ENCODE measurements around the gene GJB4.
"Not testable (repeated sequence)": the region's sequence is repeated elsewhere in the genome, so short reads cannot be mapped to it uniquely, and the experiment has no call there.

The GJB4 gene

GRCh38 chr1:34746785-34747637, 12.5 kb upstream of the GJB4 start:
- no peak for FAIRE-seq

- no peak for FAIRE-seq
Observed at GRCh38 chr1:34747638-34747941, 11.9 kb upstream of the GJB4 start.

- FAIRE-seq, result no peak
Observed at GRCh38 chr1:34749992-34750391, 9.5 kb upstream of the GJB4 start.

DNA sequence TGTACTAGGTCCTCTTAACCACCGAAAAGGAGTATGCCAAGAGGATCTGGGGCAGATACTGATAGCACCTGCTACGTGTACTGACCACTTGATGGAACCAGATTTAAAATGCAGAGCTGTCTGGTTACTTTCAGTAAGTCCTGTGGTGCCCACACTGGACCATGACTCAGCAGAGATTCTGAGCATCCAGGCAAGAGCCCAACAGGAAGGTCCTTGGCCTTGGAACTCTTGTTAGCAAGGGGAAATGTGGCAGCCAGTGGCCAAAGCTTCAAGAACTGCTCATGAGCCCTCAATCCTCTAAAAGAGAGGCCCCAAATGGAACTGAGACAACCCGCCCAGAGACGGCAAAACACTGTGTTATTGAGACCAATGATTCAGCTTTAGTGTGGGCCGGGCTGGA, 8.9 kb upstream of the GJB4 start:
- FAIRE-seq, result no peak

- FAIRE-seq, result no peak
Observed at GRCh38 chr1:34753163-34753562, 6.4 kb upstream of the GJB4 start.

DNA sequence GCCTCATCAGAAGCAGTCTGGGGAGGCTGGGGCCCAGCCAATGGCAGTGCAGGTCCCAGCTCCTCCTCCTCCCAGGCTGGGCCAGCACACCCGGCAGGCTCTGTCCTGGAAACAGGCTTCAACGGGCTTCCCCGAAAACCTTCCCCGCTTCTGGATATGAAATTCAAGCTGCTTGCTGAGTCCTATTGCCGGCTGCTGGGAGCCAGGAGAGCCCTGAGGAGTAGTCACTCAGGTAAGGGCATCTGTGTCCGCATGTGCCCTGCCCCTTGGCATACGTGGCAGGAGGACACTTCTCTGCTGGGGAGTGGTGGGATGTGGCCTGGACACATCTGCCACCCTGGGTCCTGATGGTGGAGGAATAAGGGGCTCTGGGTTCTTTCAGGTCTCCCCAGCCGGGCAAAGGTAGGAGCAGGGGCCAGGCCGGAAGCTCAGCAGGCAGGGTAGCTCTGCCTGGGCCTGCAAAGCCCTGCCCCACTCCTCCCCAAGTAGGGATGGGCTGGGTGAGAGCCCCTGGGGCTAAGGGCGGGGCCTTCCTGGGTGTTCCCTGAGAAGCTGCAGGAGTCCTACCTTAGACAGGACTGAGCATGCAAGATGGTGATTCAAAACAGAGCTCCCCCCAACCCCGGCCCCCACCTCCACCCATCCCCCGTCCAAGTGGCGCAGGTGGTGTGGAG, 4.4 kb upstream of the GJB4 start, which contains the start of gene GJB5:
Gene GJB5, plus strand, starts transcription at position 84 of the 674 bp plus-strand sequence. CDS start 2,284 bp downstream, outside the sequence.
- no peak for FAIRE-seq

GRCh38 chr1:34755961-34756360, 3.6 kb upstream of the GJB4 start:
- FAIRE-seq, result no peak

DNA sequence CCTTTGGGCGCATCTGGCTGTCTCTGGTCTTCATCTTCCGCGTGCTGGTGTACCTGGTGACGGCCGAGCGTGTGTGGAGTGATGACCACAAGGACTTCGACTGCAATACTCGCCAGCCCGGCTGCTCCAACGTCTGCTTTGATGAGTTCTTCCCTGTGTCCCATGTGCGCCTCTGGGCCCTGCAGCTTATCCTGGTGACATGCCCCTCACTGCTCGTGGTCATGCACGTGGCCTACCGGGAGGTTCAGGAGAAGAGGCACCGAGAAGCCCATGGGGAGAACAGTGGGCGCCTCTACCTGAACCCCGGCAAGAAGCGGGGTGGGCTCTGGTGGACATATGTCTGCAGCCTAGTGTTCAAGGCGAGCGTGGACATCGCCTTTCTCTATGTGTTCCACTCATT, 2.2 kb upstream of the GJB4 start:
- no peak for FAIRE-seq

DNA sequence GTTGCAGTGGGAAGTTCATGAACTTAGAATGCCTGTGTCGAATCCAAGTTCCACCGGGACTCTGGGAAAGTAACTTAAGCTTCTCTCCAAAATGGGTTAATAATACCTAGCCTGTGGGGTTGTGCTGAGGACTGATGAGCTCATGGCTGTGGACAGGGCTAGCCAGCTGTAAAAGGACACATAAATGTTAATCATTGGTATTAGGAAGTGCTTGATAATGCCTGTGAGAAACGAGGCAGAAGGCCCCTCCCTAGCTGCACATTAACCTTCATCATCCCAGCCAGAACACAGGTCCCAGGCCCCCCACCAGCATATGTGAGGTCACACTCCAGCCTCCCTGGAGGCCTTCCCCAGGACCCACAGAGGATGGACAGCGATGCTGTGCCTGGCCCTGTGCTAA, 789 bp upstream of the GJB4 start:
- FAIRE-seq, result no peak

GRCh38 chr1:34761176-34761761, 1.7 kb downstream of the GJB4 start:
- no peak for FAIRE-seq

DNA sequence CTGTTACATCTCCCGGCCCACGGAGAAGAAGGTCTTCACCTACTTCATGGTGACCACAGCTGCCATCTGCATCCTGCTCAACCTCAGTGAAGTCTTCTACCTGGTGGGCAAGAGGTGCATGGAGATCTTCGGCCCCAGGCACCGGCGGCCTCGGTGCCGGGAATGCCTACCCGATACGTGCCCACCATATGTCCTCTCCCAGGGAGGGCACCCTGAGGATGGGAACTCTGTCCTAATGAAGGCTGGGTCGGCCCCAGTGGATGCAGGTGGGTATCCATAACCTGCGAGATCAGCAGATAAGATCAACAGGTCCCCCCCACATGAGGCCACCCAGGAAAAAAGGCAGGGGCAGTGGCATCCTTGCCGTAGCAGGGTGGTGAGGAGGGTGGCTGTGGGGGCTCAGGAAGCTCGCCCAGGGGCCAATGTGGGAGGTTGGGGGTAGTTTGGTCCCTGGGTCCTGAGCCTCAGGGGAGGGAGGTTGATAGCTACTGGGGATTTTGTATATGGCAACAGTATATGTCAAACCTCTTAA, 2.3 kb downstream of the GJB4 start:
- no peak for FAIRE-seq

- no peak for FAIRE-seq
Observed at GRCh38 chr1:34762474-34763141, 3.1 kb downstream of the GJB4 start.

DNA sequence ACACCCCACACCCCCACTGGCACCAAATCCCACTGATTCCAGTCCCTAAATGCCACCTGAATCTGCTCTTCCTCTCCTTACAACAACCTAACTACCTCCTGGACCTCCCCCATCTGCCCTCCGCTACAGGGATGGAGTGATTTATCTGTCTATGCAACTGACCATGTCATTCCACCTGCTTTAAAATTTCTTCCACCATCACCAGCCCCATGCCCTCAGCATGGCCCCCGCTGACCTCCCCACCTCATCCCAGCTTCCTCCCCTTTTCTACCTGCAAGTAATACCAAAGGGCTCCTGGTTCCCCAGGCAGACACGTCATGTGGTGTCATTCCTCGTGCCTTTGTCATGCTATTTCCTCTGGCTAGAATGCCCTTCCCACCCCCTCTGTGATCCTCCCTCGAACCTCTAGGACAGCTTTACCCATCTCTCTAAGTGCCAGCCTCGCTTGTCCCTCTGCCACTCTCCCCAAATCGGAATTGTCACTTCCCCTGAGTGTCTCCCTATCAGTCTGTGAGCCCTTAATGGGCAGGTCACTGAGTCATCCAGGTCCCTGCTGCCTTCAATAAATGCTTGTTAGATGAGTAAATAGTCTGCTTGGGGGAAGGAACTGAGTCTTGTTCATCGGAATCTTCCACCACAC, 3.7 kb downstream of the GJB4 start:
- no peak for FAIRE-seq

DNA sequence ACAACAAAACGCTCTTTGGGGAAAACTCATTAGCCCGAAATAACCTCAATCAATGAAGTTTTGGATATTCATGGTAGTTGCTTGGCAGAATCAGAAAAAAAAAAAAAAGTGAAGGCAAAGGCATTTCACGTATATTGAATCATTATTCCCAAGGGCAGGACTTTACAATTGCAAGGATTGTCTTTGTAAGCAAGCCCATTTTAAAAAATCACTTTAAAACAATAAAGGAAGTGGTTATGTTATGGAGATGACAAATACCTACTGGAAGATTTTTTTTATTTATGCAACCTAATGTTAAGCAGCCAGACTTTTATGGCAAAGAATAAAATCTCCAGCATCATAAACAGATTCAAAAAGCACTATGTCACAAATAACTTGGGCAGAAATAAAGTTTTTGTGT, 9.3 kb downstream of the GJB4 start:
- FAIRE-seq, result no peak

DNA sequence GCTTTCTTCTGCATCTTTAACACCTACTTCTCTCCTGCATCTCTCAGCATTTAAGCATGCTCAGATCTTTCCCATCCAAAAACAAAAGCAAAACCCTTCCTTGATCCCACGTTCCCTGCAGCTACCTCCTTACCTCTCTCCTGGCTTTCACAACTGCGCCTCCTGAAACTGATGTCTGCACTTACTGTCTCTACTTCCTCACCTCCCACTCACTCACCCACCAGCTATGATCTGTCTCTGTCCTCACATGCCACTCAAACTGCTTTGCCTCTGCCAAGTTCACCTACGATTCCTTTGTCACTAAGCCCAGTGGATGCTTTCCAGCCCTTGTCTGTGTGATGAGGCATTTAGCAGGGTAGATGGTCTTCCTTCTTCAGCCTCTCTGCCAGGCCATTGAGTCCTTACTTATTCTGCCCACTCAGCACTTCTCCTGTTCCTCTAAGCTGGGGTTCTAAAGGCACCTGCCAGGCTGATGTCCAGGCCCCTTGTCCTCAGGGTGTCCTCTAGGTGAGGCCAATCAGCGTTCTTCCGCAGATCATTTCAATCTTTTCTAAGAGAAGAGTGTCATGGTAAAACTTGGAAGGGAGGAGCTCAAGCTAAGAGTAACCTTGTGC, 11.5 kb downstream of the GJB4 start:
- no peak for FAIRE-seq

GRCh38 chr1:34771573-34772371, 12.2 kb downstream of the GJB4 start:
- no peak for FAIRE-seq

GRCh38 chr1:34773114-34773513, 13.6 kb downstream of the GJB4 start:
- not testable (repeated sequence) for FAIRE-seq

DNA sequence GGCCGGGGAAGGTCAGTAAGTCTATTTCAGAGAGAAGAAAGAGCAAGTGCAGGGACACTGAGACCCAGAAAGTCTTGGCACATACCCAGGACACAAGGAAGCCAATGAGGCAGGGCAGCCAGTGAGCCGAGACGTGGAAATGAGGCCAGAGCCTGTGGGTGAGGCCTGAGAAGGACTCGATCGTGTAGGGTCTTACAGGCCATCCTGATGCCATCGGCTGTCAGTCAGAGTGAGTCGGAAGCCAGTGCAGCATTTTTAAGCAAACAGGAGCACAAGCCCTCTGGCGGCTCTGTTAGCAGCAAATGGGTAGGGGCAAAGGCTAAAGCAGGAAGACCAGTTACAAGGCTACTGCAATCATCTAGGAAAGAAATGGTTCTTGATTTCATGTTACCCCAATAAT, 15.4 kb downstream of the GJB4 start:
- no peak for FAIRE-seq

GRCh38 chr1:34776911-34777310, 17.4 kb downstream of the GJB4 start:
- FAIRE-seq, result no peak

DNA sequence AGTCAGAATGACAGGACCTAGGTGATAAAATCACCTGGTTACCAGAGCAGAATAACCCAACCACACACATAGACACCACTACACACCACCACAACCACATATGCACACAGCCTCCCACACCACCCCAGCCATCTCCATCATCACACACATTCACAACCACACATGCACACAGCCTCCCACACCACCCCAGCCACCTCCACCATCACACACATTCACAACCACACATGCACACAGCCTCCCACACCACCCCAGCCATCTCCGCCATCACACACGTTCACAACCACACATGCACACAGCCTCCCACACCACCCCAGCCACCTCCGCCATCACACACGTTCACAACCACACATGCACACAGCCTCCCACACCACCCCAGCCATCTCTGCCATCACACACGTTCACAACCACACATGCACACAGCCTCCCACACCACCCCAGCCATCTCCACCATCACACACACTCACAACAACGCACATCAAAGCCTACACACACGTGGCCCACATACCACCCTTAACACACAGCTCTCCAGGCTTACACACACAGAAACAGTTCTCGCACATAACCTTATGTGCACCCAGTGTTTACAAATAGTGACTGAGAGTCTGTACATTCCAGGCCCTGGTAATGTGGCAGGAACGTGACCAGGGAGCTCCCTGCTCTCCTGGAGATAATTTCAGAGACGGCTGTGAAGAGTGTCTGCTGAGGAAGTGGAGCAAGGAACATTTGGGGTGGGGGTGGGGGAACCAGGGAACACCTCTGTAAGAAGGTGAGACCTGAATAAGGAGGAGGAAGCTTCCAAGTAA, 18.2 kb downstream of the GJB4 start:
- FAIRE-seq, result no peak

DNA sequence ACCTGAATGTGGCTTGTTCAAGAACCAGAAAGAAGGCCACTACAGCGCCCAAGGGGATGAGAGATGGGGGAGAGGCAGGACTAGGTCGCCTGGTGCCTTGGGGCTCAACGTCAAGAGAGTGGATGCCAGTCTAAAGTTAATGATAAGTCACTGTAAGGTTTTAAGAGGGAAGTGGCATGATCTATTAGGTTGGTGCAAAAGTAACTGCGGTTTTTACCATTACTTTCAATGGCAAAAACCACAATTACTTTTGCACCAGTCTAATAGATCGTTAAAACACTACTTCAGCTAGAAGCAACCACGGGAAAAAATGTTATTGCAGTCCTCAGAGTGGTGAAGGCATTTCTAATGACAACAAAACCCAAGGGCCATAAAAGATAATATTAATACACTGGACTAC, 18.8 kb downstream of the GJB4 start:
- FAIRE-seq, result no peak

All from A204.1 (cell line).